Tibial nerve (tissue), 4 donors: Measurements from ENCODE around the gene FAM169A.

Experiments
- EP300 ChIP-seq, 2 donors: sonication (generic); formaldehyde crosslinking; IDR thresholded peaks; one replicate each; pipeline ENCODE4 v1.6.1; 2017; ENCODE audit warnings: antibody characterized with exemption in 2 of 2, mild to moderate bottlenecking in 1 of 2
- POLR2A ChIP-seq, 2 donors: fragments of 450-650 bp; IDR thresholded peaks; one replicate each; pipeline ENCODE4 v1.6.1; 2017; ENCODE audit warnings: antibody characterized with exemption in 2 of 2, mild to moderate bottlenecking in 2 of 2, moderate library complexity in 2 of 2
- TF ChIP-seq, protein P1 (sequence below), 5 experiments: fragments of 200-600 bp in 3 of 5; fragments of 450-650 bp in 2 of 5; sonication (generic) in 3 of 5; IDR thresholded peaks; one replicate each; pipeline ENCODE4 v1.5.1; 2016 to 2019; ENCODE audit warnings: antibody characterized with exemption in 5 of 5, mild to moderate bottlenecking in 3 of 5, moderate library complexity in 2 of 5

DNA sequence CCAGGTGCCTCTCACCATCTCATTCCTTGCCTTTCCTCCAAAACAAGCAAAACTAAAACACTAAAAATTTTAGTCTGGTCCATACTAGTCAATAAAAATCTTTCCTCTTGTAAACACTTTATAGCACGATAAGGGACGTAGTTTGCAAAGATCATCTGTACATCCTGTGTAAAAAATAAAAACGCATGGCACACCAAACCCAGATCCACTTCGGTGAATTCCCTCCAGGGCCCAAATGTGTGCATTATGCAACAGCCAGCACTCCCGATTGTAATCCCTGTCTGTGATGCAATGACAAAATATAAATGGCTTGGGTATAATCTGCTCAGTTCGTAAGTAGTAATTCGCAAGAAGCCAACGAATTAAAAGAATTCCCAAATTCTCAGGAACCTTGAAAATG lies 1.4 kb downstream of the FAM169A start:
- TF ChIP-seq POLR2A (IDR thresholded peaks at IDR 0.05) = no peak
- TF ChIP-seq, protein P1, sequence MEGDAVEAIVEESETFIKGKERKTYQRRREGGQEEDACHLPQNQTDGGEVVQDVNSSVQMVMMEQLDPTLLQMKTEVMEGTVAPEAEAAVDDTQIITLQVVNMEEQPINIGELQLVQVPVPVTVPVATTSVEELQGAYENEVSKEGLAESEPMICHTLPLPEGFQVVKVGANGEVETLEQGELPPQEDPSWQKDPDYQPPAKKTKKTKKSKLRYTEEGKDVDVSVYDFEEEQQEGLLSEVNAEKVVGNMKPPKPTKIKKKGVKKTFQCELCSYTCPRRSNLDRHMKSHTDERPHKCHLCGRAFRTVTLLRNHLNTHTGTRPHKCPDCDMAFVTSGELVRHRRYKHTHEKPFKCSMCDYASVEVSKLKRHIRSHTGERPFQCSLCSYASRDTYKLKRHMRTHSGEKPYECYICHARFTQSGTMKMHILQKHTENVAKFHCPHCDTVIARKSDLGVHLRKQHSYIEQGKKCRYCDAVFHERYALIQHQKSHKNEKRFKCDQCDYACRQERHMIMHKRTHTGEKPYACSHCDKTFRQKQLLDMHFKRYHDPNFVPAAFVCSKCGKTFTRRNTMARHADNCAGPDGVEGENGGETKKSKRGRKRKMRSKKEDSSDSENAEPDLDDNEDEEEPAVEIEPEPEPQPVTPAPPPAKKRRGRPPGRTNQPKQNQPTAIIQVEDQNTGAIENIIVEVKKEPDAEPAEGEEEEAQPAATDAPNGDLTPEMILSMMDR (IDR thresholded peaks at IDR 0.05) = no peak
- TF ChIP-seq EP300 (IDR thresholded peaks at IDR 0.05) = no peak
